GM12875 (cell line): ENCODE data around the gene HJURP.

Experiments used
- H3K4me3 ChIP-seq: one replicate; pipeline ENCODE4 v1.5.1; 2011; ENCODE audit warnings: low read depth, low read length, control low read depth
- CTCF ChIP-seq: IDR thresholded peaks from 2 replicates; pipeline ENCODE4 v1.5.1; 2011; ENCODE audit warnings: low read depth, mild to moderate bottlenecking, control low read depth, inconsistent platforms, low read length, moderate library complexity, borderline replicate concordance; ENCODE audit not compliant: insufficient read depth

Gene HJURP

GRCh38 chr2:233871432-233871831 is 17.1 kb upstream of the HJURP start:
- H3K4me3 ChIP-seq = no peak overlapping the region
- TF ChIP-seq CTCF = no peak

GRCh38 chr2:233867993-233868532 is 13.7 kb upstream of the HJURP start, which contains the start of gene MSL3B:
MSL3B (minus strand) TSS chr2:233868386.
- TF ChIP-seq CTCF = no peak
- peak within 1 kb of the TSS; percentile 52 for H3K4me3 ChIP-seq

GRCh38 chr2:233866479-233866878 is 12.1 kb upstream of the HJURP start:
- H3K4me3 ChIP-seq = no peak overlapping the region
- no peak for TF ChIP-seq CTCF

GRCh38 chr2:233865838-233866237 is 11.5 kb upstream of the HJURP start:
- 0 out of 2 replicates have a peak, but pooled peaks have one; percentile 23 for TF ChIP-seq CTCF
- no peak overlapping the region for H3K4me3 ChIP-seq

- no peak overlapping the region for H3K4me3 ChIP-seq
- TF ChIP-seq CTCF = no peak
Measured at GRCh38 chr2:233862261-233862768, 8.0 kb upstream of the HJURP start.

- no peak for TF ChIP-seq CTCF
- H3K4me3 ChIP-seq = no peak overlapping the region
Measured at GRCh38 chr2:233858331-233858730, 4.0 kb upstream of the HJURP start.

- TF ChIP-seq CTCF = peak; percentile 76
- no peak overlapping the region for H3K4me3 ChIP-seq
Measured at GRCh38 chr2:233857511-233858141, 3.3 kb upstream of the HJURP start.
